ENCODE data around the gene PSME3. TPM values are rescaled to one million over a fixed set of nuclear protein-coding genes. Genes with fewer than 3 reads are reported as not detected.

Gene PSME3
- total and polyA plus RNA-seq, 9 of the 15 experiments (the other 6 are each of a cell fraction or from before 2014, with no cell fraction given), result 31.2 to 275 (median 141) TPM

- TF ChIP-seq ZNF407 (IDR thresholded peaks at IDR 0.05; ENCODE audit: low read depth) (no peak), RBFOX2 (IDR thresholded peaks at IDR 0.05; ENCODE audit: low read depth, low read length) (no peak), ERF (CRISPR knock-in tag; IDR thresholded peaks at IDR 0.05) (no peak), FOSL1 (tag; conservative IDR thresholded peaks at IDR 0.05) (no peak), TRIM28 (IDR thresholded peaks at IDR 0.05) (no peak), THRA (IDR thresholded peaks at IDR 0.05) (no peak), ZNF79 (CRISPR knock-in tag; IDR thresholded peaks at IDR 0.05; ENCODE audit: low read depth) (no peak), CBX8 (IDR thresholded peaks at IDR 0.05; ENCODE audit: borderline replicate concordance, extremely low read depth, low read depth, low read length, poor library complexity, severe bottlenecking) (no peak), ZNF830 (CRISPR knock-in tag; IDR thresholded peaks at IDR 0.05) (no peak), CTCFL (IDR thresholded peaks at IDR 0.05; ENCODE audit: borderline replicate concordance, insufficient read depth, low read depth, low read length, poor library complexity, severe bottlenecking) (no peak)
Measured at GRCh38 chr17:42853597-42853967, 20.4 kb downstream of the PSME3 start (continued).

Measured in K562 (cell line).